HepG2 (cell line): ENCODE results near the gene CDK2. TPM values are rescaled to one million over a fixed set of nuclear protein-coding genes. Genes with fewer than 3 reads are reported as not detected.

Experiments
- AGO1 ChIP-seq: fragments of 200-400 bp; formaldehyde crosslinking; IDR thresholded peaks from 2 replicates; pipeline ENCODE4 v1.6.1; 2017; ENCODE audit warnings: mild to moderate bottlenecking, low read depth, low read length, moderate library complexity; ENCODE audit not compliant: poor library complexity, severe bottlenecking
- BCLAF1 ChIP-seq: fragments of 450-650 bp; IDR thresholded peaks from 2 replicates; pipeline ENCODE4 v1.6.1; 2017; ENCODE audit warnings: mild to moderate bottlenecking
- CBFB ChIP-seq: sonication (generic); formaldehyde crosslinking; IDR thresholded peaks from 2 replicates; pipeline ENCODE4 v1.4.0; 2020; ENCODE audit warnings: missing genetic modification reagents
- CEBPZ ChIP-seq: IDR thresholded peaks from 2 replicates; pipeline ENCODE4 v1.6.1; 2012; ENCODE audit warnings: low read length, improper control_type of control experiment
- CSRNP2 ChIP-seq: sonication (generic); formaldehyde crosslinking; conservative IDR thresholded peaks from 2 replicates; pipeline ENCODE4 v1.8.0; 2022; ENCODE audit warnings: low read depth, missing genetic modification reagents
- GATAD2A ChIP-seq: IDR thresholded peaks from 2 replicates; pipeline ENCODE4 v1.6.1; 2016
- IRF2 ChIP-seq: IDR thresholded peaks from 2 replicates; pipeline ENCODE4 v1.6.1; 2018; ENCODE audit warnings: missing genetic modification reagents, missing compliant biosample characterization
- KDM4B ChIP-seq: sonication (generic); formaldehyde crosslinking; IDR thresholded peaks from 2 replicates; pipeline ENCODE4 v1.4.0; 2020; ENCODE audit warnings: missing genetic modification reagents
- KDM5A ChIP-seq: fragments of 200-600 bp; sonication (generic); IDR thresholded peaks from 2 replicates; pipeline ENCODE4 v1.7.0; 2018; ENCODE audit warnings: antibody characterized with exemption, mild to moderate bottlenecking, low read length, borderline replicate concordance
- KDM6A ChIP-seq: IDR thresholded peaks from 2 replicates; pipeline ENCODE4 v1.6.1; 2016; ENCODE audit warnings: low read depth
- KMT2A ChIP-seq: sonication (generic); formaldehyde crosslinking; IDR thresholded peaks from 2 replicates; pipeline ENCODE4 v1.4.0; 2020; ENCODE audit warnings: missing genetic modification reagents
- SRSF1 ChIP-seq: fragments of 200-400 bp; formaldehyde crosslinking; optimal IDR thresholded peaks from 2 replicates; pipeline ENCODE3; 2017; ENCODE audit warnings: mild to moderate bottlenecking, low read depth, low read length, moderate library complexity
- THAP7 ChIP-seq: sonication (generic); formaldehyde crosslinking; IDR thresholded peaks from 2 replicates; pipeline ENCODE4 v1.8.1; 2023; ENCODE audit warnings: mild to moderate bottlenecking, missing genetic modification reagents
- ZNF205 ChIP-seq: IDR thresholded peaks from 2 replicates; pipeline ENCODE4 v1.6.1; 2018; ENCODE audit warnings: missing biosample characterization, missing genetic modification reagents
- ZNF609 ChIP-seq: sonication (generic); formaldehyde crosslinking; IDR thresholded peaks from 2 replicates; pipeline ENCODE4 v1.4.0; 2020; ENCODE audit warnings: mild to moderate bottlenecking, missing genetic modification reagents, borderline replicate concordance
- ZNF644 ChIP-seq: IDR thresholded peaks from 2 replicates; pipeline ENCODE4 v1.6.1; 2016; ENCODE audit warnings: low read depth
- polyA plus RNA-seq, 8 experiments: library from polyadenylated mRNA; depleted of rRNA in 3 of 8; stranded (reverse) in 7 of 8; unstranded in 1 of 8; fragments of >200 nt; fragmentation: Illumina TruSeq in 4 of 8; extraction: Trizol in 4 of 8; gene quantifications; 2 replicates each; pipeline versions ENCODE4 v1.2.1 to v1.2.3, GENCODE V29; 2011 to 2016; ENCODE audit warnings: low read depth in 4 of 8, missing spikeins in 1 of 8, mixed read lengths in 1 of 8; ENCODE audit not compliant: insufficient read depth in 1 of 8
- total RNA-seq, 5 experiments: library from RNA; depleted of rRNA; stranded (reverse); fragments of >200 nt; fragmentation: Illumina TruSeq; extraction: Trizol; gene quantifications; 2 replicates each; pipeline ENCODE4 v1.2.3, GENCODE V29; 2016; ENCODE audit warnings: low read depth in 1 of 5

The CDK2 gene
- total and polyA plus RNA-seq, 2 of the 13 experiments (the other 11 are each of a cell fraction or from before 2014, with no cell fraction given) = 47.5 to 52.6 TPM

GRCh38 chr12:55972911-55973598 lies 6.4 kb downstream of the CDK2 start (continued):
- no peak for TF ChIP-seq KMT2A
- no peak for TF ChIP-seq ZNF205 (CRISPR knock-in tag)
- TF ChIP-seq GATAD2A (CRISPR knock-in tag) = 0 out of 2 replicates have a peak, but pooled peaks have one; percentile 4
- no peak for TF ChIP-seq ZNF609 (CRISPR knock-in tag)
- TF ChIP-seq CBFB (CRISPR knock-in tag) = no peak
- no peak for TF ChIP-seq CEBPZ
- no peak for TF ChIP-seq BCLAF1
- peak; percentile 72; the same call in 1 of the 2 replicates for TF ChIP-seq KDM5A
- TF ChIP-seq SRSF1 = peak; percentile 3
- no peak for TF ChIP-seq CSRNP2 (CRISPR knock-in tag)
- TF ChIP-seq KDM4B (CRISPR knock-in tag) = 0 out of 2 replicates have a peak, but pooled peaks have one; percentile 21
- no peak for TF ChIP-seq THAP7 (CRISPR knock-in tag)
- TF ChIP-seq IRF2 = no peak
- no peak for TF ChIP-seq AGO1
- no peak for TF ChIP-seq ZNF644 (CRISPR knock-in tag)
- no peak for TF ChIP-seq KDM6A (CRISPR knock-in tag)
